Prostate gland (tissue), 2 donors: ENCODE data around the gene ARRDC1. TPM values are rescaled to one million over a fixed set of nuclear protein-coding genes. Genes with fewer than 3 reads are reported as not detected.

Experiments used
- DNase-seq: peaks from one replicate; pipeline ENCODE4 v3.0.0-alpha.2; 2019; ENCODE audit warnings: low spot score
- H3K27ac ChIP-seq, 2 donors: fragments of 200-600 bp; sonication (generic); 2 replicates each; pipeline ENCODE4 v1.5.1; 2017 to 2019
- H3K27me3 ChIP-seq: fragments of 200-600 bp; sonication (generic); replicated peaks from 2 replicates; pipeline ENCODE4 v1.5.1; 2019; ENCODE audit not compliant: insufficient read depth
- H3K36me3 ChIP-seq, 2 donors: fragments of 200-600 bp; sonication (generic); 1 replicate in 1 of 2; 2 replicates in 1 of 2; pipeline versions ENCODE4 v1.5.1 to v1.8.1; 2017 to 2019
- H3K4me1 ChIP-seq: fragments of 200-600 bp; sonication (generic); replicated peaks from 2 replicates; pipeline ENCODE4 v1.5.1; 2019
- H3K4me3 ChIP-seq, 2 donors: fragments of 200-600 bp; sonication (generic); 2 replicates each; pipeline ENCODE4 v1.5.1; 2017 to 2019
- H3K9me3 ChIP-seq: fragments of 200-600 bp; sonication (generic); 2 replicates; pipeline ENCODE4 v1.5.1; 2017
- CTCF ChIP-seq, 4 experiments: fragments of 200-600 bp in 2 of 4; fragments of 450-650 bp in 2 of 4; sonication (generic) in 2 of 4; IDR thresholded peaks; 1 replicate in 3 of 4; 2 replicates in 1 of 4; pipeline ENCODE4 v1.5.1; 2016 to 2019; ENCODE audit warnings: antibody characterized with exemption in 4 of 4, mild to moderate bottlenecking in 2 of 4, moderate library complexity in 2 of 4
- POLR2A ChIP-seq: fragments of 450-650 bp; IDR thresholded peaks from one replicate; pipeline ENCODE4 v1.6.1; 2016; ENCODE audit warnings: antibody characterized with exemption, mild to moderate bottlenecking
- POLR2AphosphoS5 ChIP-seq: sonication (generic); formaldehyde crosslinking; IDR thresholded peaks from one replicate; pipeline ENCODE4 v1.6.1; 2017; ENCODE audit warnings: antibody characterized with exemption
- WGBS: methylation state at CpG from one replicate; pipeline ENCODE4 v1.1.5; 2018; 5-methylcytosine and 5-hydroxymethylcytosine counted together
- intact Hi-C: fragments of 100-400 bp; cut with DNase I; formaldehyde crosslinking; loops from one replicate; pipeline ENCODE4 v1.14.2; 2022
- total RNA-seq, 2 donors: library from RNA; depleted of rRNA; stranded (reverse); fragments of >200 nt; gene quantifications; one replicate each; pipeline ENCODE4 v1.1.0, GENCODE V29; 2016

Gene ARRDC1
- total RNA-seq, 2 donors from 2014 or later: 123 to 126 TPM

- no peaks in the 10 kb centered on the region for H3K27me3 ChIP-seq
- no peak overlapping the region for H3K4me3 ChIP-seq
- intact Hi-C loops: no loop called here
- no peaks in the 10 kb centered on the region for H3K9me3 ChIP-seq
- 87% methylated on average over 14 of the region's 14 CpGs for WGBS
- no peaks in the 10 kb centered on the region for H3K36me3 ChIP-seq
- no peak for DNase-seq
- no peak overlapping the region for H3K27ac ChIP-seq
- TF ChIP-seq POLR2AphosphoS5: no peak
- no peak for TF ChIP-seq CTCF (IDR thresholded peaks at IDR 0.05)
- no peak for TF ChIP-seq POLR2A
- H3K4me1 ChIP-seq: no peaks in the 10 kb centered on the region
Observed at GRCh38 chr9:137643921-137644320, 38.4 kb downstream of the ARRDC1 start.

DNA sequence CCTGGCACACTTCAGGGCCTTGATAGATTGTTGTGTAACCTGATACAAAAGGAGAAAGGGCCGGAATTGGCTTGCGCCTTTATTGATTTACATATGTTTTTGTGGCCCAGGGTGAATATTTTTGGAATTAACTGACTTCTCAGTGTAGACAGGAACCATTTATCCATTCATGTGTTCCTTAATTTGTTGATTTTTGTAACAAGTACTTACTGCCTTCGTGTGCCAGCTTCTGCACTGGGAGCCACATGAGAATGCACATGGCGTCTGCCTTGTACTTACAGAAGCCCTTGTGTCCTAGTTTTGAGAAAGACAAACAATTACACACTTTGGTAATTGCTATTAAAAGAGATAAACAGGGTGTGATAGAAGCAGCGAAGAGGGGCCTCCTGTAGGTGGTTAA is 39.7 kb downstream of the ARRDC1 start:
- Histone ChIP-seq H3K27me3 (no peaks in the 10 kb centered on the region), H3K36me3 (no peaks in the 10 kb centered on the region), H3K9me3 (no peaks in the 10 kb centered on the region), H3K27ac (no peak overlapping the region), H3K4me3 (no peak overlapping the region), H3K4me1 (no peaks in the 10 kb centered on the region)
- TF ChIP-seq CTCF (IDR thresholded peaks at IDR 0.05) (no peak), POLR2AphosphoS5 (no peak), POLR2A (no peak)
- DNase-seq: no peak
- intact Hi-C loops: no loop called here
- 76% methylated on average over 5 of the region's 5 CpGs for WGBS

GRCh38 chr9:137646341-137646740 is 40.9 kb downstream of the ARRDC1 start:
- intact Hi-C loops: no loop called here
- no peaks in the 10 kb centered on the region for H3K9me3 ChIP-seq
- H3K4me3 ChIP-seq: no peak overlapping the region
- no peaks in the 10 kb centered on the region for H3K27me3 ChIP-seq
- TF ChIP-seq POLR2AphosphoS5 (no peak), POLR2A (no peak), CTCF (IDR thresholded peaks at IDR 0.05) (no peak)
- H3K36me3 ChIP-seq: no peaks in the 10 kb centered on the region
- 85% methylated on average over 13 of the region's 13 CpGs for WGBS
- H3K27ac ChIP-seq: no peak overlapping the region
- H3K4me1 ChIP-seq: no peaks in the 10 kb centered on the region
- no peak for DNase-seq

- Histone ChIP-seq H3K4me1 (no peaks in the 10 kb centered on the region), H3K27ac (no peak overlapping the region), H3K36me3 (no peaks in the 10 kb centered on the region), H3K27me3 (no peaks in the 10 kb centered on the region), H3K9me3 (no peaks in the 10 kb centered on the region), H3K4me3 (no peak overlapping the region)
- WGBS: 83% methylated on average over 15 of the region's 15 CpGs
- intact Hi-C loops: no loop called here
- no peak for DNase-seq
- TF ChIP-seq CTCF (IDR thresholded peaks at IDR 0.05): no peak
- TF ChIP-seq POLR2A: no peak
- no peak for TF ChIP-seq POLR2AphosphoS5
Observed at GRCh38 chr9:137647096-137647714, 41.7 kb downstream of the ARRDC1 start.

- intact Hi-C loops: no loop called here
- Histone ChIP-seq H3K4me3 (no peak overlapping the region), H3K27me3 (no peaks in the 10 kb centered on the region), H3K36me3 (no peaks in the 10 kb centered on the region), H3K9me3 (no peaks in the 10 kb centered on the region), H3K4me1 (no peaks in the 10 kb centered on the region), H3K27ac (no peak overlapping the region)
- 77% methylated on average over 2 of the region's 2 CpGs for WGBS
- TF ChIP-seq CTCF (IDR thresholded peaks at IDR 0.05): no peak
- no peak for TF ChIP-seq POLR2A
- no peak for TF ChIP-seq POLR2AphosphoS5
- no peak for DNase-seq
Observed at GRCh38 chr9:137648396-137648795, 42.9 kb downstream of the ARRDC1 start.
